Keratinocyte (primary cell): ENCODE data around the gene C1orf74. TPM values are rescaled to one million over a fixed set of nuclear protein-coding genes. Genes with fewer than 3 reads are reported as not detected.

ENCODE experiments used
- DNase-seq: peaks from one replicate; pipeline ENCODE4 v3.0.0-alpha.2; 2011; ENCODE audit warnings: low read depth, missing footprints, low spot score
- FAIRE-seq: peaks from 2 replicates; lab custom pipeline; 2011; peaks lifted over from hg19 to GRCh38; lab: Jason Lieb, UNC
- H2AFZ ChIP-seq: 2 replicates; pipeline ENCODE4 v1.6.0; 2012; ENCODE audit warnings: low read length, control low read depth, inconsistent platforms; ENCODE audit not compliant: control insufficient read depth
- H3K27ac ChIP-seq: 2 replicates; pipeline ENCODE4 v1.5.1; 2011; ENCODE audit warnings: low read length; ENCODE audit not compliant: control insufficient read depth, insufficient read depth
- H3K27me3 ChIP-seq: 3 replicates; pipeline ENCODE4 v1.6.0; 2011; ENCODE audit warnings: low read length; ENCODE audit not compliant: control insufficient read depth, insufficient read depth; ENCODE audit errors: extremely low read depth
- H3K36me3 ChIP-seq, 2 experiments: 2 replicates in 1 of 2; 3 replicates in 1 of 2; pipeline ENCODE4 v1.5.1; 2011; ENCODE audit warnings: low read length in 2 of 2, mild to moderate bottlenecking in 1 of 2; ENCODE audit not compliant: control insufficient read depth in 2 of 2, insufficient read depth in 2 of 2; ENCODE audit errors: extremely low read depth in 1 of 2
- H3K4me1 ChIP-seq: 3 replicates; pipeline ENCODE4 v1.5.1; 2011; ENCODE audit warnings: low read length; ENCODE audit not compliant: control insufficient read depth, insufficient read depth; ENCODE audit errors: extremely low read depth
- H3K4me2 ChIP-seq: 3 replicates; pipeline ENCODE4 v1.6.0; 2011; ENCODE audit warnings: low read depth, low read length; ENCODE audit not compliant: control insufficient read depth, insufficient read depth; ENCODE audit errors: extremely low read depth
- H3K4me3 ChIP-seq, 3 experiments: fragments of 200-600 bp in 1 of 3; sonication (generic) in 1 of 3; 2 replicates in 2 of 3; 3 replicates in 1 of 3; pipeline ENCODE4 v1.5.1; 2011 to 2016; ENCODE audit warnings: low read length in 3 of 3, mild to moderate bottlenecking in 3 of 3, control low read depth in 2 of 3, inconsistent platforms in 1 of 3, low read depth in 1 of 3, mixed read lengths in 1 of 3, mixed run types in 1 of 3, moderate library complexity in 1 of 3; ENCODE audit not compliant: control insufficient read depth in 2 of 3, insufficient read depth in 2 of 3; ENCODE audit errors: extremely low read depth in 1 of 3
- H3K79me2 ChIP-seq: 2 replicates; pipeline ENCODE4 v1.6.0; 2012; ENCODE audit warnings: low read length; ENCODE audit not compliant: control insufficient read depth, insufficient read depth
- H3K9ac ChIP-seq: 3 replicates; pipeline ENCODE4 v1.6.0; 2011; ENCODE audit warnings: low read length; ENCODE audit not compliant: control insufficient read depth, insufficient read depth; ENCODE audit errors: extremely low read depth
- H3K9me1 ChIP-seq: 3 replicates; pipeline ENCODE4 v1.6.0; 2011; ENCODE audit warnings: low read length; ENCODE audit not compliant: control insufficient read depth, insufficient read depth; ENCODE audit errors: extremely low read depth
- H3K9me3 ChIP-seq: 2 replicates; pipeline ENCODE4 v1.5.1; 2012; ENCODE audit warnings: low read depth, low read length; ENCODE audit not compliant: control insufficient read depth
- H4K20me1 ChIP-seq: 3 replicates; pipeline ENCODE4 v1.6.0; 2011; ENCODE audit warnings: low read length; ENCODE audit not compliant: control insufficient read depth, insufficient read depth; ENCODE audit errors: extremely low read depth
- EZH2 ChIP-seq: IDR thresholded peaks from one replicate; pipeline ENCODE4 v1.6.1; 2012; ENCODE audit warnings: inconsistent platforms, mild to moderate bottlenecking, low read length, moderate library complexity
- dilution Hi-C: fragments of 300-500 bp; cut with MboI; formaldehyde crosslinking; loops from one replicate; pipeline ENCODE4 v1.7.0; 2020; ENCODE audit warnings: low sequenced_read_pairs; ENCODE audit not compliant: extremely low pct_ligation_motif_present
- polyA plus RNA-seq, 5 experiments: library from polyadenylated mRNA; depleted of rRNA in 3 of 5; stranded (reverse) in 3 of 5; stranded (forward) in 1 of 5; unstranded in 1 of 5; fragments of >200 nt; gene quantifications; 1 replicate in 1 of 5; 2 replicates in 3 of 5; 3 replicates in 1 of 5; pipeline versions ENCODE4 v1.2.1 to v1.2.3, GENCODE V29; 2011 to 2012; ENCODE audit warnings: missing spikeins in 2 of 5, low read depth in 1 of 5, low replicate concordance in 1 of 5
- TF ChIP-seq, protein P1 (sequence below), 3 experiments: IDR thresholded peaks in 1 of 3; conservative IDR thresholded peaks in 1 of 3; optimal IDR thresholded peaks in 1 of 3; 2 replicates in 2 of 3; 3 replicates in 1 of 3; pipeline versions ENCODE3 to v1.5.1; 2011; ENCODE audit warnings: low read length in 3 of 3, mild to moderate bottlenecking in 3 of 3, moderate library complexity in 2 of 3, control low read depth in 1 of 3, inconsistent platforms in 1 of 3; ENCODE audit not compliant: insufficient read depth in 2 of 3; ENCODE audit errors: extremely low read depth in 1 of 3

C1orf74 gene
- polyA plus RNA-seq, 1 donor (not counting 4 experiments of a cell fraction or from before 2014, with no cell fraction given): 58.1 TPM

DNA sequence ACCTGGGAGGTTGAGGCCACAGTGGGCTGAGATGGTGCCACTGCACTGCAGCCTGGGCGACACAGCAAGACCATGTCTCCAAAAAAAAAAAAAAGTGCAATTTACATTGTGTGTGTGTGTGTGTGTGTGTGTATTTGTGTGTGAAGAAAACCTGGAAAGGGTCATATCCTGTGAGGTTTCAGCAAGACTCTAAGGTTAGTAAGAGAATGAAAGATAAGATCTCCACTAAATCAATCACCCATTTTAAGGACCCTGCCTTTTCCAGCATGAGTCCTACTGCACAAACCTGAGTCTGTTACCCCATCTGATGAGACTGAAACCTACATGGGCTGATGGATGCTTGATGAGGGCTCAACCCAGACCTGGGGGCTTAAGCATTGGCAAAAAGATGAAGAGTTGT, 4.9 kb upstream of the C1orf74 start:
- H3K27ac ChIP-seq: no peak overlapping the region
- no peaks in the 10 kb centered on the region for H3K27me3 ChIP-seq
- H3K9me1 ChIP-seq: no peaks in the 10 kb centered on the region
- H3K79me2 ChIP-seq: peaks cover 60% of the 10 kb centered on the region
- no peak overlapping the region for H3K4me3 ChIP-seq
- H3K9ac ChIP-seq: no peak overlapping the region
- H3K4me1 ChIP-seq: peaks cover 41% of the 10 kb centered on the region
- no peak overlapping the region for H2AFZ ChIP-seq
- FAIRE-seq (no peak), DNase-seq (no peak)
- H3K4me2 ChIP-seq: no peak overlapping the region
- TF ChIP-seq EZH2: no peak
- TF ChIP-seq, protein P1, sequence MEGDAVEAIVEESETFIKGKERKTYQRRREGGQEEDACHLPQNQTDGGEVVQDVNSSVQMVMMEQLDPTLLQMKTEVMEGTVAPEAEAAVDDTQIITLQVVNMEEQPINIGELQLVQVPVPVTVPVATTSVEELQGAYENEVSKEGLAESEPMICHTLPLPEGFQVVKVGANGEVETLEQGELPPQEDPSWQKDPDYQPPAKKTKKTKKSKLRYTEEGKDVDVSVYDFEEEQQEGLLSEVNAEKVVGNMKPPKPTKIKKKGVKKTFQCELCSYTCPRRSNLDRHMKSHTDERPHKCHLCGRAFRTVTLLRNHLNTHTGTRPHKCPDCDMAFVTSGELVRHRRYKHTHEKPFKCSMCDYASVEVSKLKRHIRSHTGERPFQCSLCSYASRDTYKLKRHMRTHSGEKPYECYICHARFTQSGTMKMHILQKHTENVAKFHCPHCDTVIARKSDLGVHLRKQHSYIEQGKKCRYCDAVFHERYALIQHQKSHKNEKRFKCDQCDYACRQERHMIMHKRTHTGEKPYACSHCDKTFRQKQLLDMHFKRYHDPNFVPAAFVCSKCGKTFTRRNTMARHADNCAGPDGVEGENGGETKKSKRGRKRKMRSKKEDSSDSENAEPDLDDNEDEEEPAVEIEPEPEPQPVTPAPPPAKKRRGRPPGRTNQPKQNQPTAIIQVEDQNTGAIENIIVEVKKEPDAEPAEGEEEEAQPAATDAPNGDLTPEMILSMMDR (optimal IDR thresholded peaks at IDR 0.05 in 1 of 3, IDR thresholded peaks at IDR 0.05 in 1 of 3, conservative IDR thresholded peaks at IDR 0.05 in 1 of 3; ENCODE audit: extremely low read depth in 1 of 3, insufficient read depth in 2 of 3, low read length in 3 of 3): no peak
- dilution Hi-C loops: no loop called here
- peaks cover 43 to 68% of the 10 kb centered on the region in 2 experiments for H3K36me3 ChIP-seq
- peaks cover 31% of the 10 kb centered on the region for H4K20me1 ChIP-seq
- no peaks in the 10 kb centered on the region for H3K9me3 ChIP-seq

GRCh38 chr1:209787551-209787950, 3.2 kb upstream of the C1orf74 start:
- H3K36me3 ChIP-seq: peaks cover 51 to 70% of the 10 kb centered on the region in 2 experiments
- no peak overlapping the region for H3K9ac ChIP-seq
- no peak for DNase-seq
- FAIRE-seq: no peak
- H3K9me3 ChIP-seq: no peaks in the 10 kb centered on the region
- H3K4me1 ChIP-seq: peaks cover 37% of the 10 kb centered on the region
- H3K4me3 ChIP-seq: no peak overlapping the region
- dilution Hi-C loops: no loop called here
- peaks cover 29% of the 10 kb centered on the region for H4K20me1 ChIP-seq
- H3K9me1 ChIP-seq: no peaks in the 10 kb centered on the region
- H3K79me2 ChIP-seq: peaks cover 44% of the 10 kb centered on the region
- no peak overlapping the region for H2AFZ ChIP-seq
- no peaks in the 10 kb centered on the region for H3K27me3 ChIP-seq
- TF ChIP-seq, protein P1 (optimal IDR thresholded peaks at IDR 0.05 in 1 of 3, IDR thresholded peaks at IDR 0.05 in 1 of 3, conservative IDR thresholded peaks at IDR 0.05 in 1 of 3; ENCODE audit: extremely low read depth in 1 of 3, insufficient read depth in 2 of 3, low read length in 3 of 3): no peak
- no peak overlapping the region for H3K4me2 ChIP-seq
- peak overlapping the region; percentile 21 for H3K27ac ChIP-seq
